Neutrophil (primary cell): ENCODE results near the gene OVOL2.
"Not testable (repeated sequence)": the region's sequence is repeated elsewhere in the genome, so short reads cannot be mapped to it uniquely, and the experiment has no call there.

Source experiments
- H3K27ac ChIP-seq: fragments of 200-600 bp; sonication (generic); 2 replicates; pipeline ENCODE4 v1.5.1; 2016; ENCODE audit warnings: mild to moderate bottlenecking, moderate library complexity
- H3K27me3 ChIP-seq: fragments of 200-600 bp; sonication (generic); 2 replicates; pipeline ENCODE4 v1.6.0; 2016; ENCODE audit warnings: mild to moderate bottlenecking
- H3K36me3 ChIP-seq: fragments of 200-600 bp; sonication (generic); 2 replicates; pipeline ENCODE4 v1.5.1; 2017
- H3K4me1 ChIP-seq, 2 experiments: fragments of 200-600 bp in 1 of 2; sonication (generic) in 1 of 2; 1 replicate in 1 of 2; 2 replicates in 1 of 2; pipeline versions ENCODE4 v1.5.1 to v1.6.1; 2013 to 2016; ENCODE audit warnings: low read depth in 1 of 2, low read length in 1 of 2, mild to moderate bottlenecking in 1 of 2, moderate library complexity in 1 of 2; ENCODE audit not compliant: control insufficient read depth in 1 of 2, insufficient read depth in 1 of 2
- H3K4me3 ChIP-seq, 2 experiments: fragments of 200-600 bp in 1 of 2; sonication (generic) in 1 of 2; 1 replicate in 1 of 2; 2 replicates in 1 of 2; pipeline ENCODE4 v1.5.1; 2013 to 2016; ENCODE audit warnings: low read depth in 1 of 2, low read length in 1 of 2, mild to moderate bottlenecking in 1 of 2, moderate library complexity in 1 of 2
- H3K9me3 ChIP-seq: fragments of 200-600 bp; sonication (generic); 2 replicates; pipeline ENCODE4 v1.5.1; 2016
- CTCF ChIP-seq: fragments of 200-600 bp; sonication (generic); IDR thresholded peaks from 2 replicates; pipeline ENCODE4 v1.5.1; 2016; ENCODE audit warnings: antibody characterized with exemption

The OVOL2 gene

GRCh38 chr20:18057101-18057993, at the start of gene OVOL2:
OVOL2 (minus strand) TSS chr20:18057916; CDS start chr20:18057634, 282 bp downstream.
- Histone ChIP-seq H3K4me3 (peak within 1 kb of the TSS; percentile 45 to 68), H3K27me3 (peaks cover 86% of the 10 kb centered on the region), H3K27ac (no peak within 1 kb of the TSS), H3K9me3 (no peaks in the 10 kb centered on the region), H3K36me3 (no peaks in the 10 kb centered on the region), H3K4me1 (peaks cover 30 to 38% of the 10 kb centered on the region in 2 experiments)
- TF ChIP-seq CTCF: no peak

GRCh38 chr20:18103497-18103896, 45.8 kb upstream of the OVOL2 start:
- Histone ChIP-seq H3K27me3 (peaks cover 31% of the 10 kb centered on the region), H3K4me3 (no peak overlapping the region), H3K27ac (no peak overlapping the region), H3K9me3 (no peaks in the 10 kb centered on the region), H3K4me1 (no peaks in the 10 kb centered on the region), H3K36me3 (no peaks in the 10 kb centered on the region)
- TF ChIP-seq CTCF: no peak

GRCh38 chr20:18101125-18101810, 43.6 kb upstream of the OVOL2 start:
- Histone ChIP-seq H3K27ac (no peak overlapping the region), H3K27me3 (peaks cover 31% of the 10 kb centered on the region), H3K9me3 (no peaks in the 10 kb centered on the region), H3K4me1 (no peaks in the 10 kb centered on the region), H3K36me3 (no peaks in the 10 kb centered on the region), H3K4me3 (no peak overlapping the region)
- no peak for TF ChIP-seq CTCF

GRCh38 chr20:18100569-18100968, 42.9 kb upstream of the OVOL2 start:
- H3K27me3 ChIP-seq: peaks cover 31% of the 10 kb centered on the region
- not testable (repeated sequence) for H3K36me3 ChIP-seq, H3K4me3 ChIP-seq, H3K27ac ChIP-seq, H3K4me1 ChIP-seq, H3K9me3 ChIP-seq

- Histone ChIP-seq H3K27me3 (peaks cover 6% of the 10 kb centered on the region), H3K4me1 (no peaks in the 10 kb centered on the region), H3K36me3 (no peaks in the 10 kb centered on the region), H3K9me3 (no peaks in the 10 kb centered on the region), H3K27ac (no peak overlapping the region), H3K4me3 (no peak overlapping the region)
- TF ChIP-seq CTCF: no peak
Measured at GRCh38 chr20:18094191-18094590, 36.5 kb upstream of the OVOL2 start.

- Histone ChIP-seq H3K36me3 (no peaks in the 10 kb centered on the region), H3K9me3 (no peaks in the 10 kb centered on the region), H3K4me3 (no peak overlapping the region), H3K27ac (no peak overlapping the region), H3K27me3 (peaks cover 6% of the 10 kb centered on the region), H3K4me1 (no peaks in the 10 kb centered on the region)
- no peak for TF ChIP-seq CTCF
Measured at GRCh38 chr20:18093388-18093787, 35.7 kb upstream of the OVOL2 start.
